ENCODE results near the gene PACSIN1. TPM values are rescaled to one million over a fixed set of nuclear protein-coding genes. Genes with fewer than 3 reads are reported as not detected.

The PACSIN1 gene
- total RNA-seq, 1 donor from 2014 or later, result 2.8 TPM

- DNase-seq, result no peak
Measured at GRCh38 chr6:34583461-34583860, 117.6 kb downstream of the PACSIN1 start.

DNA sequence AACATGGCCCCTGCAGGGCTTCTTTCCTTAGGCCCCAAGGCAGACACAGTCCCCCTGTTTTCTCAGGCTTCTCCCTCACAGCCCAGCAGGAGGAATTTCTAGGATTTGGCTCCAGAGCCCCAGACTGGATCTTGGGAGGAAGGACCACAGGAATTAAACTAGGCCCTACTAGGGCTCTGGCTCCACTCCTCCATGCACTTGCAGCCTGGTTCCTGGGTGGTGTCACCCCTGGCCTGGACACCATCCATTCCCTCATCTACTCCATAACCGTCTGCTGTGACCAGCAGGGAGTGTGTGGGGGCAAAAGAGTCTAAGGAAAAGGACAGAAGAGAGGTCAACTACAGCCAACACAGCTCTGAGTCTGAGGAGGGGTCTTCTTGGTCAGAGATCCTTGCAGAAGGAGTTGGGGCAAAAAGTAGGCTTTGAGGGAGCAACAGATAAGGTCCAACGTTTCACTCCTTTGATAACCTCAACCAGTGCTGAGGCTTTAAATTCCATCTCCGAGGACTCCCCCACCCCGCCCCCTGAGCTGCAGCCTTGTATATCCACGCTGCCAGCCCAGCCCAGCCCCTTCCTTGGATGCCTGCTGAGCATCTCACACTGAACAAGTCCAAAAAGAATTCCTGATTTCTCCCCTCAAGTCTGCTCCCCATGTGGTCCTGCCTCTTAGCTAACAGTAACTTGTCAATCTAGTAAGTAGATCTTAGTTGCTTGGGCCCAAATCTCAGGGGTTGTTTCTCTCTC is 118.2 kb downstream of the PACSIN1 start:
- DNase-seq, result no peak

GRCh38 chr6:34584694-34585093 is 118.8 kb downstream of the PACSIN1 start:
- no peak for DNase-seq

Other genes starting within 250 kb of the PACSIN1 start
- 25.0 TPM for gene HMGA1, start 229.2 kb upstream of the PACSIN1 start, total RNA-seq
- gene SMIM29, start 217.1 kb upstream of the PACSIN1 start, total RNA-seq, result 18.7 TPM
- gene NUDT3, start 73.4 kb upstream of the PACSIN1 start, total RNA-seq, result 116 TPM
- gene RPS10, start 40.0 kb upstream of the PACSIN1 start, total RNA-seq, result 1,021 TPM
- not detected for gene SPDEF, start 90.3 kb downstream of the PACSIN1 start, total RNA-seq
- gene ILRUN, start 230.7 kb downstream of the PACSIN1 start, total RNA-seq, result 21.7 TPM

Measured in occipital lobe (tissue), 2 donors.